GM12873 (cell line): ENCODE results near the gene SLC5A9.
A peak's percentile ranks its signal among the peaks of the same experiment; 100 is the strongest.

ENCODE experiments used
- CTCF ChIP-seq: IDR thresholded peaks from 2 replicates; pipeline ENCODE4 v1.5.1; 2012; ENCODE audit warnings: low read depth, mild to moderate bottlenecking, moderate library complexity, low read length, control low read depth; ENCODE audit not compliant: insufficient read depth; ENCODE audit errors: missing control alignments

The SLC5A9 gene

GRCh38 chr1:48223366-48224240 lies 1.1 kb downstream of the SLC5A9 start:
- TF ChIP-seq CTCF: no peak

DNA sequence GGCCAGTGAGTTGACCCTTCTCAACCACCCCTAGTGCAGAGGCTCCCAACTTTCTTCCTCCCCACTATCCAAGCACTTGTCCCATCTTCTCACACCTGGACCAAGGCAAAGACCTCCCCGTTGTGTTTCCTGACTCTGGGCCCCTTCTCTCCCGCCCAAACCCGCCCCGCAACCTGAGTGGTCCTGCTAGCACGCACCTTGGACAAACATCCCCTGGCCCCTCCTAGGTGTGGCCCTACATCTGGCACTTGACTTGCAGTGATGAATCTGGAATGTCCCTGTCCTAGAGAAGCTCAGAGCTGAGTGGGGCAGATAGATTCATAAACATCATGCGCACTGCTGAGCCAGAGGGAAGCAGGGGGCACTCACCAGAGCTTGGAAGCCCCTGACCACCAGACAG lies 2.3 kb downstream of the SLC5A9 start:
- TF ChIP-seq CTCF: no peak

- TF ChIP-seq CTCF: no peak
Observed at GRCh38 chr1:48225579-48225978, 3.1 kb downstream of the SLC5A9 start.

- no peak for TF ChIP-seq CTCF
Observed at GRCh38 chr1:48227165-48228013, 4.9 kb downstream of the SLC5A9 start.

GRCh38 chr1:48228156-48228555 lies 5.6 kb downstream of the SLC5A9 start:
- peak; percentile 26 for TF ChIP-seq CTCF

DNA sequence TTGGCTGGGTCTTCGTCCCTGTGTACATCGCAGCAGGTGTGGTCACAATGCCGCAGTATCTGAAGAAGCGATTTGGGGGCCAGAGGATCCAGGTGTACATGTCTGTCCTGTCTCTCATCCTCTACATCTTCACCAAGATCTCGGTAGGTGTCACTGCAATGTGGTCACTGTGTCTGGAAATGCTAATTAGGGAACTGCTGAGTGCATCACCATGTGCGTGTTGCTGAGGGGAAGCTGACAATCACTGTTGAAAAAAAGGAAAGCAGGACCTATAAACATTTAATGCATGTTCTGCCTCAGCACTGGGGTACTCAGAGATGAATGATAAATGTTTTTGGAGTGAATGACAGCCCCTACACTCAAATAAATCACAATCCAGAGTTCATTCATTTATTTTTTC lies 6.8 kb downstream of the SLC5A9 start:
- TF ChIP-seq CTCF: no peak

DNA sequence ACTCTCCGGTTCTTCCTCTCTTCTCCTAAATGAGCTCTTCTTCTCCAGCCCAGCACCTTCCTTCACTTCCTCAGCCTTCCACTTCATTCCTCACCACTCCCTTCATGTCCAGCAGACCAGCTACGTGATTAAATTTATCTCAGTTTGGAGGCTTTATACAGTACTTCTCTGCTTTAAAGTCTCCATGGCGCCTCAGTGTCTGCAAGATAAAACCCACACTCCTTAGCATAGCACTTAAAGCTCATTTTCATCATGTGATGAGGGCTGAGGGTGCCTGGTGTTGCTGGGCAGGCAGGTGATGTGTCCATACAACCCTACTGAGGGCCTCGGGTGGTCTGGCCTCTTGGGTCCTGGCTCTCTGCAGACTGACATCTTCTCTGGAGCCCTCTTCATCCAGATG lies 7.7 kb downstream of the SLC5A9 start:
- no peak for TF ChIP-seq CTCF
